ENCODE measurements around the gene ZNF365.
A peak's percentile ranks its signal among the peaks of the same experiment; 100 is the strongest.
"Not testable (repeated sequence)": the region's sequence is repeated elsewhere in the genome, so short reads cannot be mapped to it uniquely, and the experiment has no call there.

The ZNF365 gene

DNA sequence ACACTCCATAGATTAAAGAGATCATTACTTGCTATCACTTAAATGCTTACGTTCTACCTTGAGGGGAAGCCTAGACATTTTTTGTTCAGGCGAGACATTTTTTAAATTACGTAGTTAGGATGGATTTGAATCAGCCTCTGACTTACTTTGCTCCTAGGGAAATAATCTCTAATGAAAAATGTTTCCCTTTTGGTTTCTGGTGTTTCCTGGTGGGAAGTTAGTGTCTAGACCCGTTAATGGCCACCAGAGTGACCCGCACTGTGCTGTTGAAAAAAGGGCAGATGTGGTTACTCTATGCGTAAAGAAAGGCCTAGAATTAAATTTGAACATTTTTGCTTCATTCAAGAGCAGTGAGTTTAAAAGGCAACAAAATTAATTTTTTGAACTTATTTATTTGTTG, 3.8 kb downstream of the ZNF365 start:
- no peak for DNase-seq (ENCODE audit: low read depth)

DNA sequence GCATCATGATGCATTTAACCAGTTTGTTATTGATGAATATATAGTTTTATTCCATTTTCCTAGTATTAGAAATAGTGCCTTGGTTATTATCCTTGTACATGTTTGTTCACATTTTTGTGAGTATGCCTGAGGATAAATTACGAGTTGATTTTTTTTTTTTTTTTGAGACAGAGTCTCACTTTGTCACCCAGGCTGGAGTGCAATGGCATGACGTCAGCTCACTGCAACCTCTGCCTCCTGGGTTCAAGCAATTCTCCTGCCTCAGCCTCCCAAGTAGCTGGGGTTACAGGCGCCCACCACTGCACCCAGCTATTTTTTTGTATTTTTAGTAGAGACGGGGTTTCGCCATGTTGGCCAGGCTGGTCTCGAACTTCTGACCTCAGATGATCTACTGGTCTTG, 4.7 kb downstream of the ZNF365 start:
- not testable (repeated sequence) for DNase-seq (ENCODE audit: low read depth)

- DNase-seq (ENCODE audit: low read depth) = no peak
Measured at GRCh38 chr10:62379394-62379793, 5.2 kb downstream of the ZNF365 start.

DNA sequence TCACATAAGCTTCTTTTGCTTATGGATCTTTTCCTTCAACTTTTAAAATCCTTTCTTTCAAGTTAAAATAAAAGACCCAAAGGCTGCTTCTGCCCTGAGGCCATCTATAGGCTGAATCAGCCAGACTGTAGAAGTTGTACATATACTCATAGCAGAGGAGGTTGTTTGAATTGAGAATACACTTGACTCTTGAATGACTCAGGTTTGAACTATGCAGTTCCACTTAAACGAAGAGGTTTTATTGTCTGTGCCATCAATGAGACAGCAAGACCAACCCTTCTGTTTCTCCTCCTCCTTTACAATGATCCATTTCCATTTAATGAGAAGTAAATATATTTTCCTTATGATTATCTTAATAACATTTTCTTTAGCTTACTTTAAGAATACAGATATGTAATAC, 5.8 kb downstream of the ZNF365 start:
- peak; percentile 99 for DNase-seq (ENCODE audit: low read depth)

- DNase-seq (ENCODE audit: low read depth) = no peak
Measured at GRCh38 chr10:62381385-62382102, 7.4 kb downstream of the ZNF365 start.

DNA sequence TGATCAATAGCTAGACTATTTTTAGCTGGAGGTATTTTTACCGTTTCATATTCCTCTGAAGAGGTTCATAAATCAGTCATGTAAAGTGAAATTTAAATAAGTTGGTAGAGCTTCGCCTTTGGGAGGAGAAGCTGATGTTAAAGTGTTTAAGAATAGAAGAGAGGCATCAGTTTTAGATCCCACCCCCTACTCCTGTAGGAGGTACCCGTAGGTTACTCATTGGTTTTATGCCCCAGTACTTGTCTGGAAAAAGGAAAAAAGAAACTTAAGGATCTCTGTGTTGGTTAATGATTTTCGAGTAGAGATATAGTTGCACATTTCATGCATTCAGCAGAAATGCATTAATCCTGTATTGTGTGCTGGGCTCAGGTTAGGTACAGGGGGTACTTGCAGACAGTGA, 8.7 kb downstream of the ZNF365 start:
- no peak for DNase-seq (ENCODE audit: low read depth)

DNA sequence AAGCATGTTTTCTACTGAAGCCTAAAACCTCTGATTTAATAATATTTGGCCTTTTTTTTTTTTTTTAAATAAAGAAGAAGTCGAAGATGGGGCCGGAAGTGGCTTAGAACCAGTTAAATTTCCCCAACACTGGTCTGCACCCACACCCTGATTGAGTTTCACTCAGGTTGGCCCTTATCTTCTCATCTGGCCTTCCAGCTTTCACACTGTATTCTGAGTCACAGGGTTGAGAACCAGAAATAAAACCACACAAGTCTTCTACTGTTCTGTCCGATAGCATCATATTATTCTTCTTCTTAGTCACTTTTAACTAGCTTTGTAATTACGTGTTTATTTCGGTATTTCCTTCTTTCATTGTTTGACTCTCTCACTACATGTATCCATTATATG, 9.9 kb downstream of the ZNF365 start:
- peak; percentile 98 for DNase-seq (ENCODE audit: low read depth)

DNA sequence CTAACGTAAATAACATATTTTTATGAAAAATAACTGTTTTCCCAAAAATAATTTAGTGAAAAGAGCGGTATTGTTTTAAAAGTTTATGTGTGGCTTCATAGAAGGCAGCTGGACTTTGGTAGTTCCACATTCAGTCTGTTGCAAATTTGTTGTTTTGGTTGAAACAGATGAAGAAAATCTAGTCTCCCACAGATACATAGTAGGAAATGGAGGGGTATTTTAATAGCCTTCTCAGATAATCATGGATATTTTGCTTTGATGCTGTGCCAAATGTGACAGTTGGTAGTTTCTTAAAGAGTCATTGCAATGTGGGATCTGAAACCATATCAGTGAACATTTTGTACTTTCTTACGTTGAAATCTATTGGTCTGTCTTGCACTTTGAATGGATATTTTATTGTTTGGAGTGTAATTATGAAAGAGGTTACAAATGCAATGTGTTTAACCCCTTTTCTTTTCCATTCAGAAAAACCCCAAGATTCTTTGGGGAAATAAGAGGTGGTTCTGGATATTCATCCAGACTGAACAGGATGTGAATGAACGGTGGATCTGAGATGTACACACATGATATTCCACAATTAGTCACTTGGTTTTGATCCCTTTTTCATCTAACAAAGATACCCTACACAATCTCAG, 10.4 kb downstream of the ZNF365 start:
- peak; percentile 79 for DNase-seq (ENCODE audit: low read depth)

- peak; percentile 45 for DNase-seq (ENCODE audit: low read depth)
Measured at GRCh38 chr10:62386356-62387320, 12.5 kb downstream of the ZNF365 start.

DNA sequence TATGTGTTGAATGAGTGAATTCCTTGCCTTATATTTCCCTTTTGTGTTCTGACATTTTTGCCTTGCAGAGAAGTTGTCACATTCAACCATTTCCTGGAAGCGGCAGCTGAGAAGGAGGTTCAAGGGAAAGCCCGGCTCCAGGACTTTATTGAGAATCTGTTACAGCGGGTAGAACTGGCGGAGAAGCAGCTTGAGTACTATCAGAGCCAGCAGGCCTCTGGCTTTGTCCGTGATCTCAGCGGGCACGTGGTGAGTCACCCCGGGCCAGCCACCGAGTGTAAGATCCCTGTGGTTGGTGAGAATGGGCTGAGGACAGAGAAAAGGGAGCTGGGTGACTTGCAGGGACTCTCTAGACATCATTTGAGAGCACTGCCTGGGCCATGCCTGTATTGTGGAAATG, 14.2 kb downstream of the ZNF365 start:
- DNase-seq (ENCODE audit: low read depth) = no peak

- peak; percentile 66 for DNase-seq (ENCODE audit: low read depth)
Measured at GRCh38 chr10:62390497-62391176, 16.5 kb downstream of the ZNF365 start.

DNA sequence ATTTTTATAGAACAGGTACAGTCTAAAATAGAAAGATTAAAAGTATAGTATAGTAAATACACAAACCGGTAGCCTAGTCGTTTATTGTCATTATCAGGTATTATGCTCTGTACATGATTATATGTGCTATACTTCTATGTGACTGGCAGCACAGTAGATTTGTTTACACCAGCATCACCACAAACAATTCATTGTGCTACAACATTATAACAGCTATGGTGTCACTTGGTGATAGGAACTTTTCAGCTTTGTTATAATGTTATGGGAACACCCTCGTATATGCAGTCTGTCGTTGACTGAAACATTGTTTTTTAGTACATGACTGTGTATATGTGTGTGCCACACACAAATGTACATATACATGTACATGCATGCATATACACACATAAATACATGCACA, 19.1 kb downstream of the ZNF365 start:
- no peak for DNase-seq (ENCODE audit: low read depth)

DNA sequence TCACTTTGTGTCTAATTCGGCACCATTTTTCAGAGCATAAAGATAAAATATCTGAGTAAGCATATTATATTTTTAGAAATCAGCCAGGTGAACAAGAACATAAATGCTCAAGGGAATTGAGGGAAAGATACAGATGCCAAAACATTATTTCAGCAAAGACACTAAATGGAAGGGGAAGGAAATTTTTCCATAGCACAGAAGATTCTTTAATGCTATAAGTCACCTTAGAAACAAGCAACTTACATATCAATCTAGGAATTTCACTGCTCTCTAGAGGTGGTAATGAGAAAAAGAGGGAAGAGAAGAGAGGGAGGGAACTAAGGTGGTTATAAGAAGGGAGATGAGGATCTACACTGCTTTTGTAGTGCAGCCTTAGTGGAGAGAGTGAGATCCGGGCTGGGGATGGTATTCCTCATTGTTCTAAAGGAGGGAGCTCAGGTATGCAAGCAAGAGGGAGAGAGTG, 20.4 kb downstream of the ZNF365 start:
- no peak for DNase-seq (ENCODE audit: low read depth)

DNA sequence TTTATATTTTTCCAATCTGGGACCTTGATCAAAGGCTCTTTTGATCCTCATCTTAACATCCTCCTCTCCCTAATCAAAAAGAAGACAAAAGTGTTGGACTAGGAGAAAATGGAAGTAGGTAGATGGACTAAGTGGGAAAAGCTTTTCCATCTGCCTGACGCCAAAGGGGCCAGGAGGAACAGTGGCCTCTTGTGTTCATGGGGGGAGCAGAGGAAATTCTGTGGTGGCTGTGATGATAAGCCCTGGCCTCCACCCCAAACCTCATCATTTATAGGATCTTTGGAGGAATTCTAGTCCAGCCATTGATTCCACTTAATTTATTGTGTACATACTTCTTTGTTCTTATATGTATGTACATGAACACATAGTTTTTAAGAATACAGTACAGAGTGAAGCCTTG, 21.7 kb downstream of the ZNF365 start:
- DNase-seq (ENCODE audit: low read depth) = no peak

GRCh38 chr10:62396864-62397263, 22.7 kb downstream of the ZNF365 start:
- DNase-seq (ENCODE audit: low read depth) = no peak

- DNase-seq (ENCODE audit: low read depth) = peak; percentile 31
Measured at GRCh38 chr10:62399211-62399610, 25.0 kb downstream of the ZNF365 start.

- DNase-seq (ENCODE audit: low read depth) = no peak
Measured at GRCh38 chr10:62402508-62402907, 28.3 kb downstream of the ZNF365 start.

GRCh38 chr10:62410528-62410927, 36.4 kb downstream of the ZNF365 start:
- DNase-seq (ENCODE audit: low read depth) = not testable (repeated sequence)

- not testable (repeated sequence) for DNase-seq (ENCODE audit: low read depth)
Measured at GRCh38 chr10:62410934-62411333, 36.8 kb downstream of the ZNF365 start.

GRCh38 chr10:62413048-62413447, 38.9 kb downstream of the ZNF365 start:
- DNase-seq (ENCODE audit: low read depth) = no peak

DNA sequence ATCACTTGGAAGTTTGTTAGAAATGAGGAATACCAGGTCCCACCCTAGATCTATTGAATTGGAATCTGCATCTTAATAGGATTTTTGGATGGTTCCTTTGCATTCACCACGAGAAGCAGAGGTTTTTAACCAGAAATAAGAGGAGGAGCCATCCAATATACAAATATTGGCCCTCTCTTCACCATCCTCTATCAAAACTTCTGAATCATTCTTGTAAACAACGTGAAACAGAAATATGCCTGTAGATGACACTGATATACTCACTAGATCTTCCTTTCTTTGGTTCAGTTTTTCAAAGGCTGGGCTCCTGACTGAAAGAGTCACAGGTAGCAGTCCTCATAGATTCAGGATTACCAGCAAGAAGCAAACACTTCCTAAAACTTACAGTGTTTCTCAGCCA, 39.5 kb downstream of the ZNF365 start:
- no peak for DNase-seq (ENCODE audit: low read depth)

DNA sequence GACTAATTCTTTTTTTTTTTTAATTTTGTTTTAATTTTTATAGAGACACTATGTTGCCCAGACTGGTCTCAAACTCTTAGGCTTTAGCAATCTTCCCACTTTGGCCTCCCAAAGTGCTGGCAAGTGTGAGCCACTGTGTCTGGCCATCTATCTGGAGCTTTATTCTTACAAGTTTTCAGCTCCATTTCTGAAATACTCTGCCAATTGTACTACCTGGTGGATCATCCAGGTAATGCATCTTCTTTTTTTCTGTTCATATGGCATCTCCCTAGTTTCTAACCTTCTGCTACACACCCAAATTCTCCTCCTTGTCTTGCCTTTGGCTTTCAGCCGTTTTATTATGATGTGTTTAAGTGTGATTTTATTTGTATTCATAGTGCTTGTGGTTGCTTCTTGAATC, 40.2 kb downstream of the ZNF365 start:
- peak; percentile 24 for DNase-seq (ENCODE audit: low read depth)
